Measurements from ENCODE around the gene RASD1.

DNA sequence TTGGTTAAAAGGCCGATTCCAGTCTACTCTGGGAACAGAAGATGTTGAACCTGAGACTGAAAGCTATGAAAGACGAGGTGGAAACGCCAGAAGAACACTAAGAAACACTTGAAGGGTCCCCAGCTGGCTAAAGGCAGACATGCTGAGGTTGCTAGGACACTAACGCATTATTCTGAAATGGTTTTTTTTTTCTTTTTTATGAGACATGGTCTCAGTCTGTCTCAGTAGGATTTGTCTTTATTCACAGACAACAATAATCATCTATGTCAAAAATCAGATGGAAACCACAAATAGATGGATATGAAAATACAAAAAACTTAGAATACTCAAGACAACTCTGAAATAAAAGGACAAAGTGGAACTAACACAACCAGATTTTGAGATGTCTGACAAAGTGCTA lies 35.0 kb upstream of the RASD1 start:
- TF ChIP-seq EZH2phosphoT487 (IDR thresholded peaks at IDR 0.05; ENCODE audit: insufficient read depth, low read depth) (no peak), EZH2 (IDR thresholded peaks at IDR 0.05; ENCODE audit: insufficient read depth, poor library complexity, severe bottlenecking) (no peak)
